ENCODE data around the gene SENP7. TPM values are rescaled to one million over a fixed set of nuclear protein-coding genes. Genes with fewer than 3 reads are reported as not detected.
"Not testable (repeated sequence)": the region's sequence is repeated elsewhere in the genome, so short reads cannot be mapped to it uniquely, and the experiment has no call there.

SENP7 gene
- total RNA-seq, 1 donor from 2014 or later: 26.8 TPM

DNA sequence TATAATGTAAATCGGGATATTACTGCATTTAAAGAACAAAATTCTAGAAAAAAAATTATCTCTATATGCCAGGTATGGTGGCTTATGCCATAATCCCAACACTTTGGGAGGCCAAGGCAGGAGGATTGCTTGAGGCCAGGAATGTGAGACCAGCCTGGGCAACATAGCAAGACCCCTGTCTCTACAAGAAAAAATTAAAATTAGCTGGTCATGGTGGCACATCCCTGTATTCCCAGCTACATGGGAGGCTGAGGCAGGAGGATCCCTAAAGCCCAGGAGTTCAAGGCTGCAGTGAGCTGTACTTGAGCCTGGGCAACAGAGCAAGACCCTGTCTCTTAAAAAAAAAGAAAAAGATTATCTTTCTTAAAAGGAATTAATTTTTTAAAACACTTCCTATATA lies 12.8 kb downstream of the SENP7 start:
- Mint-ChIP-seq H3K4me3 (no peak overlapping the region), H3K27ac (ENCODE audit: unreplicated experiment) (no peak overlapping the region), H3K36me3 (ENCODE audit: low read depth) (peaks cover 9% of the 10 kb centered on the region), H3K27me3 (ENCODE audit: low read depth) (no peaks in the 10 kb centered on the region), H3K9me3 (no peaks in the 10 kb centered on the region), H3K4me1 (no peaks in the 10 kb centered on the region)
- DNase-seq (ENCODE audit: low read depth, low spot score): no peak
- TF ChIP-seq, protein P1, sequence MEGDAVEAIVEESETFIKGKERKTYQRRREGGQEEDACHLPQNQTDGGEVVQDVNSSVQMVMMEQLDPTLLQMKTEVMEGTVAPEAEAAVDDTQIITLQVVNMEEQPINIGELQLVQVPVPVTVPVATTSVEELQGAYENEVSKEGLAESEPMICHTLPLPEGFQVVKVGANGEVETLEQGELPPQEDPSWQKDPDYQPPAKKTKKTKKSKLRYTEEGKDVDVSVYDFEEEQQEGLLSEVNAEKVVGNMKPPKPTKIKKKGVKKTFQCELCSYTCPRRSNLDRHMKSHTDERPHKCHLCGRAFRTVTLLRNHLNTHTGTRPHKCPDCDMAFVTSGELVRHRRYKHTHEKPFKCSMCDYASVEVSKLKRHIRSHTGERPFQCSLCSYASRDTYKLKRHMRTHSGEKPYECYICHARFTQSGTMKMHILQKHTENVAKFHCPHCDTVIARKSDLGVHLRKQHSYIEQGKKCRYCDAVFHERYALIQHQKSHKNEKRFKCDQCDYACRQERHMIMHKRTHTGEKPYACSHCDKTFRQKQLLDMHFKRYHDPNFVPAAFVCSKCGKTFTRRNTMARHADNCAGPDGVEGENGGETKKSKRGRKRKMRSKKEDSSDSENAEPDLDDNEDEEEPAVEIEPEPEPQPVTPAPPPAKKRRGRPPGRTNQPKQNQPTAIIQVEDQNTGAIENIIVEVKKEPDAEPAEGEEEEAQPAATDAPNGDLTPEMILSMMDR (conservative IDR thresholded peaks at IDR 0.05): no peak

DNA sequence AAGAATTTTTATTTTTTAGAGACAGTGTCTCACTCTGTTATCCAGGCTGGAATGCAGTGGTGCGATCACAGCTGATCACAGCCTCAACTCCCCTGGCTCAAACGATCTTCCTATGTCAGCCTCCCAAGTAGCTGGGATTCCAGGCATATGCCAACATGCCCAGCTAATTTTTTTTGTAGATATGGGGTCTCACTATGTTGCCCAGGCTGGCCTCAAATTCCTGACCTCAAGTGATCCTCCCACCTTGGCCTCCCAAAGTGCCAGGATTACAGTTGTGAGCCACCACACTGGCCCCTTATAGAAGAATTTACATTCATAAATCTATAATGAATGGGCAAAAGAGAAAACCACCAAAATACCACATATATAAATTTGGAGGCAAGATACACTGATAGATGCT lies 15.2 kb downstream of the SENP7 start:
- no peak for DNase-seq (ENCODE audit: low read depth, low spot score)
- H3K4me3 Mint-ChIP-seq: no peak overlapping the region
- H3K4me1 Mint-ChIP-seq: no peaks in the 10 kb centered on the region
- H3K27ac Mint-ChIP-seq (ENCODE audit: unreplicated experiment): no peak overlapping the region
- H3K36me3 Mint-ChIP-seq (ENCODE audit: low read depth): peaks cover 13% of the 10 kb centered on the region
- TF ChIP-seq, protein P1 (conservative IDR thresholded peaks at IDR 0.05): no peak
- no peaks in the 10 kb centered on the region for H3K27me3 Mint-ChIP-seq (ENCODE audit: low read depth)
- peaks cover 3% of the 10 kb centered on the region for H3K9me3 Mint-ChIP-seq

DNA sequence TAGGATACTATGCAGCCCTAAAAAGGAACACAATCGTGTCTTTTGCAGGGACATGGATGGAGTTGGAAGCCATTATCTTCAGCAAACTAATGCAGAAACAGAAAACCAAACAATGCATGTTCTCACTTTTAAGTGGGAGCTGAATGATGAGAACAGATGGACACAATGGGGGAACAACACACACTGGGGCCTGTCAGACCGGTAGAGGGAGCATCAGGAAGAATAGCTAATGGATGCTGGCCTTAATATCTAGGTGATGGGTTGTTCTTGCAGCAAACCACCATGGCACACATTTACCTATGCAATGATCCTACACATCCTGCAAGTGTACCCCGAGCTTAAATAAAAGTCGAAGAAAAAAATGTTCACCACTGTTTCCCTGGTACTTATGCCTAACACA lies 17.5 kb downstream of the SENP7 start:
- Mint-ChIP-seq H3K27ac (ENCODE audit: unreplicated experiment) (no peak overlapping the region), H3K27me3 (ENCODE audit: low read depth) (no peaks in the 10 kb centered on the region), H3K4me3 (no peak overlapping the region), H3K36me3 (ENCODE audit: low read depth) (peaks cover 19% of the 10 kb centered on the region), H3K9me3 (peaks cover 3% of the 10 kb centered on the region), H3K4me1 (no peaks in the 10 kb centered on the region)
- TF ChIP-seq, protein P1 (conservative IDR thresholded peaks at IDR 0.05): no peak
- DNase-seq (ENCODE audit: low read depth, low spot score): no peak

DNA sequence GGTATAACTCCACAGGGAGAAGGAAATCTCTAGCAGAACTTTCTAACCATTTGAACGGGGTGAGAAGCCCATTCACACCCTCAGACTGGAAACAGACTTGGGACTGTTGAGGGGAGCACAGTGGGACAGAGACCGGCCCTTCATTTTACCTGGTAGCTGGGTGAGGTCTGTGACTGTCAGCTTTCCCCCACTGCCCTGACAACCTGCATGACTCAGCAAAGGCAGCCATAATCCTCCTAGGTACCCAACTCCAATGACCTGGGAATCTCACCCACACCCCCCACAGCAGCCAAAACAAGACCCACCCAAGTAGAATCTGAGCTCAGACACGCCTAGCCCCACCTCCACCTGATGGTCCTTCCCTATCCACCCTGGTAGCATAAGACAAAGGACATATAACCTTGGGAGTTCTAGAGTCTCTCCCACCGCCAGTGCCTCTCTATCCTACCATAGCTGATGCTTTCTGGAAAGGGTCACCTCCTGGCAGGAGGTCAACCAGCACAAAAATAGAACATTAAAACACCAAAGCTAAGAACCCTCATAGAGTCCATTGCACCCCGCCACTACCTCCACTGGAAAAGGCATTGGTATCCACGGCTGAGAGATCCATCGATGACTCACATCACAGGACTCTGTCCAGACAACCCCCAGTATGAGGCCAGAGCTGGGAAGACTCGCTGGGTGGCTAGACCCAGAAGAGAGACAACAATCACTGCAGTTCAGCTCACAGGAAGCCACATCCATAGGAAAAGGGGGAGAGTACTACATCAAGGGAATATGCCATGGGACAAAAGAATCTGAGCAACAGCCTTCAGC lies 28.0 kb downstream of the SENP7 start:
- Mint-ChIP-seq H3K27ac (ENCODE audit: unreplicated experiment) (no peak overlapping the region), H3K4me3 (no peak overlapping the region), H3K27me3 (ENCODE audit: low read depth) (no peaks in the 10 kb centered on the region), H3K9me3 (peaks cover 7% of the 10 kb centered on the region), H3K36me3 (ENCODE audit: low read depth) (peaks cover 47% of the 10 kb centered on the region), H3K4me1 (no peaks in the 10 kb centered on the region)
- no peak for DNase-seq (ENCODE audit: low read depth, low spot score)
- TF ChIP-seq, protein P1 (conservative IDR thresholded peaks at IDR 0.05): no peak

DNA sequence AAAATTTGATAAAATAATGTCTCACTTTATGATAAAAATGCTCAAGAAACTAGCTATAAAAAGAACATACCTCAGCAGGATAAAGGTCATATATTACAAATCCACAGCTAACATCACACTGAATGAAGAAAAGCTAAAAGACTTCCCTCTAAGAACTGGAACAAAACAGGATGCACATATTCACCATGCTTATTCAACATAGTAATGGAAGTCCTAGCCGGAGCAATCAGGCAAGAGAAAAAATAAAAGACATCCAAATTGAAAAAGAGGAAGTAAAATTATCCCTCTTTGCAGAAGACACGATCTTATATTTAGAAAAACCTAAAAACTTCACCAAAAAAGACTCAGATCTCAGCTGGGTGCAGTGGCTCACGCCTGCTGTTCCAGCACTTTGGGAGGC lies 34.0 kb downstream of the SENP7 start:
- Mint-ChIP-seq H3K4me3 (no peak overlapping the region), H3K9me3 (peaks cover 15% of the 10 kb centered on the region), H3K27me3 (ENCODE audit: low read depth) (no peaks in the 10 kb centered on the region), H3K27ac (ENCODE audit: unreplicated experiment) (no peak overlapping the region), H3K36me3 (ENCODE audit: low read depth) (peaks cover 61% of the 10 kb centered on the region), H3K4me1 (no peaks in the 10 kb centered on the region)
- DNase-seq (ENCODE audit: low read depth, low spot score): no peak
- TF ChIP-seq, protein P1 (conservative IDR thresholded peaks at IDR 0.05): no peak

DNA sequence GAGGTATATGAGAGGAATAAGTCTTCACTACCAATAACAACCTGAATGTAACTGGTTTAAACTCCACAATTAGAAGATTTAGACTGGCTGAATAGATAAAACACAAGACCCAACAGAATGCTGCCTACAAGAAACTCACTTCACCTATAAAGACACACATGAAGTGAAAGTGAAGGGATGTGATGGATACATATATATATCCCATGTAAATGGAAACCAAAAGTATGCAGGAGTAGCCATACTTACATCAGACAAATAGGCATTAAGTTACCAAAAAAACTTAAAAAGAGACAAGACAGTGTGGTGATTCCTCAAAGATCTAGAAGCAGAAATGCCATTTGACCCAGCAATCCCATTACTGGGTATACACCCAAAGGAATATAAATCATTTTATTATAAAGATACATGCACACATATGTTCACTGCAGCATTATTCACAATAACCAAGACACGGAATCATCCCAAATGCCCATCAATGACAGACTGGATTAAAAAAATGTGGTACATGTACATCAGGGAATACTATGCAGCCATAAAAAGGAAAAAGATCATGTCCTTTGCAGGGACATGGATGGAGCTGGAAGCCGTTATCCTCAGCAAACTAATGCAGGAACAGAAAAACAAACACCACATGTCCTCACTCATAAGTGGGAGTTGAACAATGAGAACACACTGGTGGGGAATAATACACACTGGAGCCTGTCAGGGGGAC lies 38.0 kb downstream of the SENP7 start:
- not testable (repeated sequence) for H3K27ac Mint-ChIP-seq (ENCODE audit: unreplicated experiment); H3K4me3 Mint-ChIP-seq; DNase-seq (ENCODE audit: low read depth, low spot score); H3K4me1 Mint-ChIP-seq; H3K27me3 Mint-ChIP-seq (ENCODE audit: low read depth)
- peaks cover 60% of the 10 kb centered on the region for H3K36me3 Mint-ChIP-seq (ENCODE audit: low read depth)
- H3K9me3 Mint-ChIP-seq: peaks cover 16% of the 10 kb centered on the region

DNA sequence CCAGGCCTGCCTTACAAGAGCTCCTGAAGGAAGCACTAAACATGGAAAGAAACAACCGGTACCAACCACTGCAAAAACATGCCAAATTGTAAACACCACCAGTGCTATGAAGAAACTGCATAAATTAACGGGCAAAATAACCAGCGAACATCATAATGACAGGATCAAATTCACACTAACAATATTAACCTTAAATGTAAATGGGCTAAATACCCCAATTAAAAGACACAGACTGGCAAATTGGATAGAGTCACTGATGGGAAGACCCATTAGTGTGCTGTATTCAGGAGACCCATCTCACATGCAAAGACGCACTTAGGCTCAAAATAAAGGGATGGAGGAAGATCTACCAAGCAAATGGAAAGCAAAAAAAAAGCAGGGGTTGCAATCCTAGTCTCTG lies 44.3 kb downstream of the SENP7 start:
- H3K27me3 Mint-ChIP-seq (ENCODE audit: low read depth); H3K9me3 Mint-ChIP-seq; DNase-seq (ENCODE audit: low read depth, low spot score); H3K4me3 Mint-ChIP-seq; H3K27ac Mint-ChIP-seq (ENCODE audit: unreplicated experiment): not testable (repeated sequence)
- H3K36me3 Mint-ChIP-seq (ENCODE audit: low read depth): peaks cover 41% of the 10 kb centered on the region
- peaks cover 19% of the 10 kb centered on the region for H3K4me1 Mint-ChIP-seq

DNA sequence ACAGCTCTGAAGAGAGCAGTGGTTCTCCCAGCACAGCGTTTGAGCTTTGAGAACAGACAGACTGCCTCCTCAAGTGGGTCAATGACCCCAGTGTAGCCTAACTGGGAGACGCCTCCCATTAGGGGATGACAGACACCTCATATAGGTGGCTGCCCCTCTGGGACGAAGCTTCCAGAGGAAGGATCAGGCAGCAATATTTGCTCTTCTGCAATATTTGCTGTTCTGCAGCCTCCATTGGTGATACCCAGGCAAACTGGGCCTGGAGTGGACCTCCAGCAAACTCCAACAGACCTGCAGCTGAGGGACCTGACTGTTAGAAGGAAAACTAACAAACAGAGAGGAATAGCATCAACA lies 45.7 kb downstream of the SENP7 start:
- H3K27me3 Mint-ChIP-seq (ENCODE audit: low read depth): not testable (repeated sequence)

More for the DNA sequence above, 45.7 kb downstream of the SENP7 start:
- Mint-ChIP-seq H3K27ac (ENCODE audit: unreplicated experiment) (peak overlapping the region; percentile 90), H3K4me1 (peaks cover 19% of the 10 kb centered on the region), H3K36me3 (ENCODE audit: low read depth) (peaks cover 39% of the 10 kb centered on the region), H3K4me3 (peak overlapping the region; percentile 71)
- not testable (repeated sequence) for DNase-seq (ENCODE audit: low read depth, low spot score); H3K9me3 Mint-ChIP-seq

Data from neural crest cell (in vitro differentiated cells).